ENCODE data around the gene UBR4.

The UBR4 gene

DNA sequence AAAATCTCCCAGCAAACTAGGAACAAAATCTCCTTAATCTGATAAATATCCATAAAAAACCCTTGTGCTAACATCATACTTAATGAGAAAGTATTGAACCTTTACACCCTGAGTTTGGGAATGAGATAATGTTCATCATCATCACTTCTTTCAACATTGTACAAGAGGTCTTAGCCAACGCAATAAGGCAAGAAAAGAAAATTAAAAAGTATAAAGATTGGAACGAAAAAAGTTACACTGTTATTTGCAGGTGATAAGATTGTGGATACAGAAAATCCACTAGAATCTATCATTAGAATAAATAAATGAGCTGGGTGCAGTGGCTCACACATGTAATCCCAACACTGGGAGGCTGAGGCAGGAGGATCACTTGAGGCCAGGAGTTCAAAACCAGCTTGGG lies 76.7 kb downstream of the UBR4 start:
- no peak for DNase-seq

DNA sequence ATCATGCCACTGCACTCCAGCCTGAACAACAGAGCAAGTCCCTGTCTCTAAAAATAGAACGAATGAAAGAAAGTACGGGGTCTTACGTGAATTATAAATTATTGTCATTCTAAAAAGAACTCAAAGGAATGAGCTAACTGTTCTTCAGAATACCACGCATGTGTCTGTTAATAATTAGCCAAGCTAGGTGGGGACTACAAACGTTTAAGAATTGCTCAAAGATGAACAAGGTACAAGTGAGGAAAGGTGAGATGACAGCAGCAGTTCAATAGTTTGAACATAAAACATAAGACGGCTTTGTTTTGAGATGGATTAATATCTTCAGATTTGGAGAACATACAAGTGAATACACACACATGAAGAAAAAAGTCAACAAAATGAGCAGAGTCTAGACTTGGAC lies 79.6 kb downstream of the UBR4 start:
- no peak for DNase-seq

DNA sequence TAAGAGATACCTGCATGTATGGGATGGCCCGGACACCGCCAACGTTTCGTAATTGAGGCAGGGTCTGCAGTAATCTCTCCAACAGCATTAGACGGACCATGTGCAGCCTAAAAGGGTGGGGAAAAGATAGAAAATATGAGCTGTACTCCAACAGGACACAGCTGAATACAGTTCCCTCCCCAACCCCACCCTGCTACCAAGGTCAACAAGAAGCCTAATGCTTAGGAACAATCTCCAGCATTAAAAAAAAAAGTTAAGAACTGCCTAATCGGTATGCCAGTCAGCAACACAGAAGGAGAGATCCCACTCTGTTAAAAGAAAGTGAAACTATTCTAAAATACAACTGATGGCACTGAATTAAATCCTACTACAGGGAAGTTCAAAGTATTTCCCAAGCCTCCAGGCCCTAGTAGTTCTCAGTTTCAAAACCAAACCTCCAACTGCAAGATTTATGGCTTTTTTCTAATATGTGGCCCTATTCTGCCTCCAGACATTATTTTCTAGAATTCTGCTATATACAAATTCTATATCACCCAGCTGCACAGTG lies 81.0 kb downstream of the UBR4 start:
- DNase-seq = no peak

DNA sequence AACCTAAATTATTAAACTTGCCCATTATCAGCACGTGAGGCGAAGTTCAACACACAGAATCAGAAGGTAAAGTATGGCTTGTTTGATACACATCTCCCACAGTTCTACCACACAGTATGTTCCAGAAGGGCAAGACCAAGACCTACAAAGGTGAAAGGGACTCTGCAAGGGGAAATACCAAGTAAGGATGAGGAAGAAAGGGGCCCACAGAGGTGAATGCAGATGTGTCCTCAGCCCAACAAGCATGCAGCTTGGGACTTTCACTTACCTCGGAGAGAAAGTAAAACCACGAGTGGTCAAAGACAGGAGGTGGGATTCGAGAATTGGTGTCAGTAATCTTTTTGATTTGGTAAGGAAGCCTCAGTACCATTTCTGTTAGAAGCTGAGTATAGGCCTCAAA lies 85.8 kb downstream of the UBR4 start:
- DNase-seq = no peak

DNA sequence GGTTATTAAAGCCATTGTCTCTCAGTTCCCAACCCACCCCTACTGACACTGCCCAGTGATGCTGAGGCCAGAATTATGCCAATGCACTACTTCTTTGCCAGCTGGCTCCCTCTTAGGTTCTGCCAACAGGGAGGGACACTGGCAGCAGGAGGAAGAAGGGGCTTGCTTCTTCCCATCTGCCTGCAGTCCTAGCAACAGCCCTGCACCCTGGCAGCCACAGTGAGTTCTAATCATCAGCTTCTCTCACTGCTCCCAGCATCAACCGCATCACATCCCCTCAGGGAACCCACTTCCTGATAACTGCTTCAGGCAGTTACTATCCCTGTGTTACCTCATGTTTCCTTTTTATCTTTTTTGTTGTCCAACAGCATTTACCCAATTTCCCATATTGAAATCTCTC lies 86.2 kb downstream of the UBR4 start:
- no peak for DNase-seq

DNA sequence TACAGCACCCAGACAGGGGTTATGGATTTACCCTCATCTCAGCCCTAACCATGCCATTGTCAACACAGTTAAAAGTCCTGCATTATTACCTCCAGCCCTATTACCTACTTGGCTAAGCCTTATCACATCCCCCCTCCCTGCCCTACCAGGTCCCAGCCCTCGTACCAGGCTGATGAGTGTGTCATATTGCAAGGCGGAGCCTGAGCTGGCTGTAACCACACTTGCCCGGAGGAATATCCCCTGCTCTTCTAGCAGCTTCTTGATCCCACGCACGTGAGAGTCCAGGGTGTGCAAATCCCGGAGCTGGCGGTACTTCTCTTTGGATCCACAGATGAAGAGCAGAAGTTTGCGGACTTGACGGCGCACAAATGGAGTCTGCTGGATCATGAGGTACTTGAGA lies 87.4 kb downstream of the UBR4 start:
- DNase-seq = peak; percentile 12

DNA sequence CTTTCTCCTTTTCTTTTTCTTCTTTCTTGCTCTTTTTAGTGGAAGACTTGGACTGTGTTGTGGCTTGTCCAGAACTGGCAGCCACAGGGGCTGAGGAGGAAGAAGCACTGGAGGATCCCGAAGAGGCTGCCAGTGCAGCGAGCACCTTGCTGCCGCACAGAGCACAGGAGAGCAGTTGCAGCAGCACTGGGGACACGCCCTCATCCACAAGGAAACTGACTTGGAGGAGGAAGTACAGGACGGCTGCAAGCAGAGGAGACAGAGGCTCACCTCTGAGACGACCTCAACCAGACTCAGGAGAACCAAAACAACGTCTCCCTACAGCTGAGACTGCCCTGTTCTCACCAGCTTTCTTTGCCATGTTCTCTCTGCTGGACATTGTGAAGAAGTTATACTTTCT lies 88.9 kb downstream of the UBR4 start:
- DNase-seq = no peak

DNA sequence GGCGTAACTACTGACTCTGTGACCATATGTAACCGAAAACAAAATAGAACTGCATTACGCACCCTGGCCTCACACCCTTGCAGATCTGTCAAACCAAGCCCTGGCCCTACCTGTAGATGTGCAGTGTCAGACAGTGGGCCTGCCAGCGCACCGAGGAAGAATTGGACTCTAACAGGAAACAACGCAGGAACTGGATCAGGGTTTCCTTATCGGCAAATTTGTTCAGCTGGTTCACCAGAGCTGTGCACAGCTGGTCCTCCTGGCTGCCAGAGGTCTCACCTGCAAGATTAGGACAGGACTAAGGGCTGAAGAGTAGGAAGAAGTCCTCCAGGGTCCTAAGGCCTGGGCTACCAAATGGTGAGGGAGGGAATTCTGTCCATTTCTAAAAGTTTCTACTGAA lies 90.0 kb downstream of the UBR4 start:
- no peak for DNase-seq

DNA sequence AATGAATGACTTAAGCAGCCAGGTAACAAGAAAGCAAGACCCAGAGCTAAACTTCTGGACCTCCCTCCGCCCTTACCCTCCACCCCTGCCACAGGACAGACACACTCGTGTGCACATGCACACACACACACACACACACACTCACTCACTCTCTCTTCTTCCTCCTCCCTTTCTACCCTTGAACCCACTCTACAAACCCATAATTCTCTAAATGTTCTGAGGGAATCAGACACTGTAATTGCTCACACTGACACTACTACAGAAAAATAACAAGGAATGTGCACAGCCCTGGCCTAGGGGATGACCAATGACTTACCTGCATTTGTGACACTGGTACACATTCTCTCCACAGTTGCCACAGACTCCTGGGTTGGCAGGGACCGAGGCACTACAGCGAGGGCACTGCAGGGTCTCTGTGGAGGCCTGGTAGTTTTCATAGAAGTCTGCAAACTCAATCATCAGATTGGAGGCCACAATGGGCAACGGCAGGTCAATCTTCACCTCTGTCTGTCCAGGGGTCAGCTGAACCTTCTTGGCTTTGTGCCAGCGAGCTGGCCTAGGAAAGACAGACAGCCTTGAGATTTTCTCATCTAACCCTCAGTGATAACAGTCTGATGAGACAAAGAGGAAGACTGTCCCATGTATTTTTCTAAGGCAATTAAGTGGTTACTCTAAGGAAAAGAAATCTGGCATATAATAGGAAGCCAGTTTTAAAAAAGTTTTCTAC lies 94.8 kb downstream of the UBR4 start:
- no peak for DNase-seq

DNA sequence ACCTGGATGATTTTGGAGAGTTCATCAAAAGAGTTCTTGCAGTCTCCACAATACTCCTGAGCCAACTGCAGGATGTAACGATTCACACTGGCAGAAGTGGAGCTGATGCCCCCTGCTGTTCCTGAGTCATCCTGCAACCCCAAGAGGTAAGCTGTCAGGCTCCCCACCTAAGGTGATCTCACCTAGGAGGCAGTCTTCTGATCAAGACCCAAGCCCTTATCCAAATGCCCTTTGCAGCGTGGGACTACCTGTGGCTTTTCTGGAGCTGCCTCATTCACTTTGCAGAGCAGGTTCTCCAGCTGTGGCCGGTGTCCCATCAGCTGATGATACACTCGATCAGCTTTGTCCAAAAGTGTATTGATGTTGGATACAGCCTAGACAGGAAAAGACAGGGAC lies 96.4 kb downstream of the UBR4 start:
- DNase-seq = peak; percentile 3

DNA sequence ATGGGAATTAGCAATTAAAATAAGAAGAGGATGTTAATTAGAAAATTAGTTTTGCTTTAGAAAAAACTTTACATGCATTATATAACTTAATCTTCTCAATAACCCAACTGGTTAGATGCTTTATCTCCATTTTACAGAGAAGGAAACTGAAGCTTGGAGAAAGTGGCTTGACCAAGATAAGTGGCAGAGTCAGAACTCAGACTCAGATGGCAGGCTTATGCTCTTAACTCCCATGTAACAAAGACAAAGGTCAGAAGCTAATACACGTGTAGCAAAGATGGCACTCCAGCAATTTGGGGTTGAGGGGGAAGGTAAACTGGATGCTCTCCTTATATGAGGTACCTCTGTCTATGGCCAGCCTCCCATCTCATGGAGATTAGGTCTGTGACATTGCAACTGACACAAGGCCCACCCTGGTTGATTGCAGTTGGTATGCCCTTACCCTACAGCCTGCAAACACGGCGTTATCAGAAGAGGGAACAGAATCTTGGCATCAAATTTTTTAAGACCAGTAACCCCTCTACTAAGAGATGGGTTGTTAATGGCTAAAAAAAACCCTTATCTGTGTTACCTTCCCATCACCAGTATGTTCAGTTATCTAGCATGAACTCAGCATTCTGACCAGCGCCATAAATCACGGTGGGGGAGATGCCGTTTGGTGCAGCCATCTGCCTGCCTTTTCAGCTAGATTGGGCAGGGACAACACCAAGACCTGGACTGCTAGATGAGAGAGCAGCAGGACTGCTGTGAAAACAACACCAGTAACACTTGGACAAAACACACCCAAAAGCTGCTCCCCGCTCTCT lies 97.0 kb downstream of the UBR4 start:
- DNase-seq = no peak

DNA sequence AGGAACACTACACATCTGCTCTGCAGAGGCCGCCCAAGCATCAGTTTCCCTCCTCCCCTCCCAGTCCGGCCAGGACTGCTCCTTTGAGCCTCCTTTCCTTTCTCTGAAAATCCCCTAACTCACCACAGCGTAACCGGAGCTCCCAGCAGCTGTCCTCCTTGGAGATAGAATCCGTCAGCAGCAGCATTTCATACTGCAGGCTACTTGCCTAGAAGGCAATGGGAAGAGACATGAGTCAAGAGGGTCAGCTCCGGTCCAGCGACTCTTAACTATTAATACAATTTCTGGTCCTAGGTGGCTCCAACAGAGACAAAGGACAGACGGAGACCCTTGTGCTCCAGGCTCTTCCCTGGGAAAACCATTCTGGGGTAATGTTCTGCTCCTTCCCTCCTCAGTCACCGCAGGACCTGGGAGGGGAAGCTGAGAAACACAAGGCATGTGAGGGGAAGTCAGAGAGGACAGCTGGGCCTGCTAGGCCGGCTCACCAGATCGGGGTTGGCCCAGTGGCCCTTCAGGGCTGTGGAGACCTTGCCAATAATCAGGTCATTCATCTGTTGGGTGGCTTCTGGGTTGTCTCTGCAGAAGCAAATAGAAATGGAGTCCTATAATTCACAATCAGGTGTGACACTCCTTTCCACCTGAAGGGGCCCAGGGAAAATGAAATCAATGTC lies 99.7 kb downstream of the UBR4 start:
- DNase-seq = no peak

DNA sequence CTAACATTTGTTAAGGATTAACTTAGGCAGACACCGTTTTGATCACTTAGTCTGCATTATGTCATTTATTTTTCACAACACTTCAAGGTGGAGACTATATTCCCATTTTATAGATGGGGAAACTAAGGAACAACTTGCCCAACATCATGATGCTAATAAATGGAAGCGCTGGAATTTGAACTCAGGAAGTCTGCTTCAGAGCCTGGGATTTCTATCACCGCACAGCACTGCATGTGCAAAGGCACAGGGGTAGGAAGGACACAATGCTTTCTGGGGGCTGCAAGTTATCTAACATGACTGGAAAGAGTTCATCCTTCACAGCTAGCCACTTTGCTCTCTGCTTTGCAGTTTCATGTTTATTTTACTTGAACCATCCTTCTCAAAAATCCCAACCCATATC lies 100.5 kb downstream of the UBR4 start:
- DNase-seq = no peak

DNA sequence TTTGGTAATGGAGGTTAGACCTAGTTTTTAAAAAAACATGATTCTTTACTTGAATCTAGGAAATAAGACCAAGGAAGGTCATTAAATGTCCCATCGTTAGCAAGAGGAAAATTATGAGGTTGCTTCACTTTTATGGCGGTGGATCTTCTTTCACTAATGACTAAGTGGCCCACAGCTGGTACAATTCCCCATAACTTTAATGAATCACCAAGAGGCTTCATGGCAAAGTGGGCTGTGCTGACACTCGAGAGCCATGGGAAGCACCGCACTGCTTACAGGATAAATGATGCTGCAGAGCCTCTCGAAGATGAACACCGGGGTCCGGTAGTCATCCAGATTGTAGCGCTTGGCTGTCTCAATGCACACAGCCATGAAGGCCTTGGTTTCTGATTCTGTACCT lies 108.8 kb downstream of the UBR4 start:
- DNase-seq = peak; percentile 23

DNA sequence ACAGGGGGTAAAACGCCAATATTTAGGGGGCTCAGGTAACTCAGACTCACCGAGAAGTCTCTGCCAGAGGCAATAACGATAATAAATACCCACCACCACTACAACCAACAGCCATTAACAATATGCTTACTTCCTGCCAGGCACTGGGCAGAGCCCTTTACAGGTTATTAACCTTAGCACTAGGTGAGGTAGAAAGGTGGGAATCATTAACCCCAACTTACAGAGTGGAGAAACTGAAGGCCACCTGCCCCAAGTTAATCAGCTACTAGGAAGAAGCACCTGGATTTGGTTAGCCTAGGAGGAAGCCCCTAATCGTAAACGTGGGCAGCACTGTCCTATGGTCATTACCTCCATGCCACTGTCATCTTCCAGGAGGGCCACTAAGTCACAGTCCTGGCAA lies 110.0 kb downstream of the UBR4 start:
- DNase-seq = no peak

DNA sequence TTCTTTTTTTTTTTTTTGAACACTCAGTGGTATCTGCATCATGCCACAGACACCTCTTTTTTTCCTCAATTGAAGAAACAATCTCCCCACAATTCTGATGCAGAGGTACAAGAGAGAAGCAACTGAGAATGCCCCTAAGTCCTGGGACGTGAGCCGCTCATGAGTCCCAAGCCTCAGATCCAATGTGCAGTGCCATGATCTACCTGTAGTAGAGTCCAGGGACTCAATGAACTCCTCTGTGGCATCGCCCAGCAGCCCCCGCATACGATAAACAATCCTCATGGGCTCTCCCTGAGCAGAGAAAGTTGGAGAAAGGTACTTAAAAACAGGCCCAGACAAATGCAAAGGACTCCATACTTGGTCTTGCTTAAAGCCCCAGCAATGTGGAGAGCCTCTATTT lies 113.1 kb downstream of the UBR4 start:
- no peak for DNase-seq

DNA sequence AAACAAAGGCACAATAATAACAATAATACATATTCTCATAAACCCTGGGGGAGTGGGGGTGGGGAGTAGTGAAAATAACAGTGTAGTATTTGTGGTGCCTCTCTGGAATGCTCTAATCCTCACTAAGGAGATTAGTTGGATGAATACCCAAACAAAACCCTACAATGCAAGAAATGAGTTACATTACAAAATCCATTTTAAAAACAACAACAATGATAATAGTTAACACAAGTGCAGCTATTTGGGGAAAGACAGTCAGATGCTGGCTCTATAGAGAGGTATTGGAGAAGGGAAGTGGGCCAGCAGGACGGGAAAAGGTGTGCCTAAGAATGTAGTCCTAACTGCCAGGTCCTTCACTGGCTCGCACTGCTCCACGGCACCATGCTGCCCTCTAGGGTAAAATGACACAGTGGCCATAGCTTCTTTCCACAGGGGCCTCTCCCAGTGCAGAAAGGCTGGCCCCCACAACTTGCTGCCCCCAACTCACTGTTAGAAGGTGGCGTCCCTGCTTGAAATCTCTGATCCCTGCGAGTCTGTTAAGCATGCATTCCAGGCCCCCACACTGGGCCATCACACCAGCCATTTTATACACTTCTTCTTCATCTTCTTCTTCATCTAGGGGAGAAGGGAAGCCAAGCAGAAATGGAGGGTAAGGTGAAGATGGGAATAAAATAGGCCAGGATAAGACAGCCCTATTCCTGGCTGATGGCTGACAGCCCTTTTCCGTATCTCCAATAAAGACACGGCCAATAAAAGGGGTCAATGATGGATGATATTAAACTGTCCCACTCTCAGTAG lies 113.8 kb downstream of the UBR4 start:
- no peak for DNase-seq

DNA sequence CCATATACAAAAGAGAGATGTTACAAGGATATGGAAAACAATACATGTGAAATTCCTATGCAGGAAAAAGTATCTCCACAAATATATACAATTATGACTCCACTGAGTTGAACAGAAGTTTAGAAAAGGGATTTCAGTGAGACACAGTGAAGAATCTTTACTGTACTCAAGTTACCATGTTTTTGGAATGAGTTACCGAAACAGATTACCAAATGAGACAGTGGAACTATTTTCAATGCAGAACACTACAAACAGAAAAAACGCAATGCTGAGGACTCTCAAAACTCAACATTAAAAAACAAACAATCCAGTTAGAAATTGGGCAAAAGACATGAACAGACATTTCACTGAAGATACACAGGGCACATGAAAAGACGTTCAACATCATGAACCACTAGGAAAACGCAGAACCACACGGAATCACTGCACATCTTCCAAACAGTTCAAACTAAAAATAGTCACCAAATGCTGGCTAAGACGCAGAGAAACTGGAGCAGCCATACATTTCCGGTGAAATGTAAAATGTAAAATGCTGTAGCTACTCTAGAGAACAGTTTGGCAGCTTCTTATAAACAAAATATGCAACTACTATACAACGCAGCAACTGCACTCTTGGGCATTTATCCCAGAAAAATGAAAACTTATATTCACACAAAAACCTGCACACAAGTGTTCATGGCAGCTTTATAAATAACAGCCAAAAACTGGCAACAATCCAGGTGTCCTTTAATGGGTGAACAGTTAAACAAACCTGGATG lies 118.7 kb downstream of the UBR4 start:
- no peak for DNase-seq

DNA sequence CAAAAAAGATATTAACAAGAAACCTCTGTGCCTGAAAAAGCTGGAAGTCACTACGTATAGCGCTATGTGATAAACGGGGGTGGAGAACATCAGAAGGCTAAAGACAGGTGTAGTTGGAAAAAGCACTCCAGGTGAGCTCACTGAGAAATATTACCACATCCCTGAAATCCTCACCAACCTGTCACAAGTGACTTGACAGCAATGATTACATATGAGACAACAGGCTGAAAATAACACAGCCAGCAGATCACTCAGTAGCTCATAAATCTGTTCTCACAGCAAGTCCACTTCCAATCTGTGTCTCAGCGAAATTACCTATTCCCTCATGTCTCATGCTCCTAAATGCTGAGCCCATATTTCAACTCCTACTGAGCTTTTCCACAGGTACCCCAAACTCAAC lies 120.5 kb downstream of the UBR4 start:
- no peak for DNase-seq

DNA sequence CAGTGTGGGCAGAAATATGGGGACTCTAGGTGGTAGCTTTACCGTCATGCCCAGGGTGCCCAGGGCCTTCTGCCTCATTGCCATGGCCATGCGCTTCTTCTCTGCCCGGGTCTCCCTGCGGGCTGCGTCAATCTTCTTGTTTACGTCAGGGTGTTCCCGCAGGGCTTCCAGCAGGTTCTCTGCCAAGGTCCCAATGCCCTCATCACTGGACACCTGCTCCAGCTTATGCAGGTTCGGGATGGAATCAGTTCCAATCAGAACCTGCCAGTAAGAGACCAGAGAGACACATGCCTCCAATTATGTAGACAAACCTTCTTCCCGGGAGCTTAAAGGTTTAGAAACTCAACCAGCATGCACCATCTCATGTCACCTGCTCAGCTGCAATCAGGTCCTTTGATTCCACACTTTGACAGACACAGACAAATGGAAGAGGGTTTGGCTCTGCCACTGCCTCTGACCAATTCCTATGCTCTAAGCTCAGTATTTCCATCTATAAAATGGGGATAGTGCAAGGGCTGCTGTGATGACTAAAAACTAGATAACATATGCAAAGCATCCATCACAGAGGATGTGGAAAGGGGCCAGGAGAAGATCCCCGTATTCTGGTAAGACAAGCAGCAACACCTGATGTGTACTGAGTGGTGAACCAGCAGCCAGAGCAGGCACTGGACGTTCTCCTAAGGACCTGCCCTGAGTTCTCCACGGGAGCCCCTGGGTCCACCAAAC lies 121.2 kb downstream of the UBR4 start:
- no peak for DNase-seq

Measured in T1000 (cell line).